Stomach smooth muscle (tissue), 2 donors: ENCODE measurements around the gene PDZD4.

Experiments
- H3K27ac ChIP-seq: one replicate; pipeline ENCODE4 v1.7.0; 2013; ENCODE audit warnings: mild to moderate bottlenecking, low read length, inconsistent platforms
- H3K27me3 ChIP-seq, 2 donors: one replicate each; pipeline ENCODE4 v1.7.0; 2013; ENCODE audit warnings: low read length in 2 of 2; ENCODE audit not compliant: insufficient read depth in 2 of 2, control insufficient read depth in 1 of 2
- H3K36me3 ChIP-seq, 2 donors: one replicate each; pipeline ENCODE4 v1.7.0; 2013; ENCODE audit warnings: low read length in 2 of 2; ENCODE audit not compliant: control insufficient read depth in 2 of 2, insufficient read depth in 2 of 2
- H3K4me1 ChIP-seq: one replicate; pipeline ENCODE4 v1.7.0; 2013; ENCODE audit warnings: low read length; ENCODE audit not compliant: control insufficient read depth, insufficient read depth
- H3K4me3 ChIP-seq, 2 donors: one replicate each; pipeline ENCODE4 v1.7.0; 2013; ENCODE audit warnings: low read length in 2 of 2
- H3K9ac ChIP-seq, 2 donors: one replicate each; pipeline ENCODE4 v1.7.0; 2013; ENCODE audit warnings: low read length in 2 of 2, mild to moderate bottlenecking in 1 of 2
- H3K9me3 ChIP-seq, 2 donors: one replicate each; pipeline ENCODE4 v1.7.0; 2013; ENCODE audit warnings: low read length in 2 of 2; ENCODE audit not compliant: control insufficient read depth in 2 of 2
- donor health status: healthy.
- donor health status: Pancreatic carcinoma.

PDZD4 gene

DNA sequence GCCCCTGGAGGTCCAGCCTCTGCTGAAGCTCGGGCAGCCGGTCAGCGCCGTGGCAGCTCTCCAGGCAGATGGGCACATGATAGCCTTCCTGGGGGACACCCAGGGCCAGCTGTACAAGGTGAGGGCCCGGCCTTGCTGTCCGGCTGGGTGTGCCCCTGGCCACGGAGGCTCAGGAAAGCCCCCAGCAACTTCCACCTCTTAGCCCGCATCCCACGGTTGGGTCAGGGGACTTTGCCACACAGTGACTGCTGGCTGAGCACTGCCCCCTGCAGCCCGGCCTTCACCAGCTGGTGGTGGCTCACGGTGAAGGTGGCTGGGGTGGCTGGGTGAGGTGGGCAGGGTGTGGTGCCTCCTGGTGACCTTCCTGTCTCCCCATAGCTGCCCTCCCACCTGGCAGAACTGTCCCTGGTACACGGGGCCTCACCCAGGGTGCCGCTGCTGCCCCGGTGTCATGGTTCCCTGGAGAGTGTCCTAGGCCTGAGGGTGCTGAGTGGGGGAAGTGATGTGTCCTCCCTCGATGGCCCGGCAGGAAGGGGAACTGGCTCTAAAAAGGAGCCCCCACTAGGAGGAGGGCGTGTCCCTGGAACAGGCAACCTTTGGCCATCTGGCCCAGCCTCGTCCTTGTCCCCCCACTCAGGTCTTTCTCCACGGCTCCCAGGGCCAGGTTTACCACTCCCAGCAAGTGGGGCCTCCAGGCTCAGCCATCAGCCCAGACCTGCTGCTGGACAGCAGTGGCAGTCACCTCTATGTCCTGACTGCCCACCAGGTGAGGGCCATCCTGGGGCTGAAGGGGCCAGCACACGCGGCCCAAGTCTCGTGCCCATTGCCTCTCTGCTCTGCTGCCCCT, 61.8 kb downstream of the PDZD4 start:
- no peak overlapping the region for H3K27ac ChIP-seq
- peaks cover 28% of the 10 kb centered on the region for H3K4me1 ChIP-seq
- H3K27me3 ChIP-seq, result peaks cover 0 to 5% of the 10 kb centered on the region in 2 donors
- H3K36me3 ChIP-seq, result peaks cover 0 to 4% of the 10 kb centered on the region in 2 donors
- no peaks in the 10 kb centered on the region for H3K9me3 ChIP-seq
- no peak overlapping the region for H3K4me3 ChIP-seq
- H3K9ac ChIP-seq, result no peak overlapping the region

DNA sequence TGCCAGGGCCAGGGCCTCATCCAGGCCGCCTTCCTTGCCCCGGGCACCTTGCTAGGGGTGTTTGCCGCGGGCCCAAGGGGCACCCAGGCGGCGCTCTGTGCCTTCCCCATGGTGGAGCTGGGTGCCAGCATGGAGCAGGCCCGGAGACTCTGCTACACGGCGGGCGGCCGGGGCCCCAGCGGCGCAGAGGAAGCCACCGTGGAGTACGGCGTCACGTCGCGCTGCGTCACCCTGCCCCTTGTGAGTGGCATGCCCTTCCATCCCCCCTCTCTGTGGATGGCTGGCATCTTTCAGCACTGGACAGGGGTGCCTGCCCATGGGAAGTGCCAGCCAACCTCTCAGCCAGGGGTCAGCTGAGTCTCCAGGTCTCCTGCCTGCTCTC, 62.7 kb downstream of the PDZD4 start:
- Histone ChIP-seq H3K9me3 (no peaks in the 10 kb centered on the region), H3K4me1 (peaks cover 28% of the 10 kb centered on the region), H3K27me3 (peaks cover 0 to 8% of the 10 kb centered on the region in 2 donors), H3K9ac (no peak overlapping the region), H3K27ac (no peak overlapping the region), H3K36me3 (peaks cover 0 to 4% of the 10 kb centered on the region in 2 donors), H3K4me3 (no peak overlapping the region)

- Histone ChIP-seq H3K27ac (peak overlapping the region; percentile 69), H3K4me3 (peak overlapping the region in 1 of 2 donors; percentile 73), H3K36me3 (peaks cover 0 to 4% of the 10 kb centered on the region in 2 donors), H3K9ac (no peak overlapping the region), H3K27me3 (peaks cover 0 to 8% of the 10 kb centered on the region in 2 donors), H3K4me1 (peaks cover 28% of the 10 kb centered on the region), H3K9me3 (no peaks in the 10 kb centered on the region)
Observed at GRCh38 chrX:153766871-153767673, 63.3 kb downstream of the PDZD4 start.

DNA sequence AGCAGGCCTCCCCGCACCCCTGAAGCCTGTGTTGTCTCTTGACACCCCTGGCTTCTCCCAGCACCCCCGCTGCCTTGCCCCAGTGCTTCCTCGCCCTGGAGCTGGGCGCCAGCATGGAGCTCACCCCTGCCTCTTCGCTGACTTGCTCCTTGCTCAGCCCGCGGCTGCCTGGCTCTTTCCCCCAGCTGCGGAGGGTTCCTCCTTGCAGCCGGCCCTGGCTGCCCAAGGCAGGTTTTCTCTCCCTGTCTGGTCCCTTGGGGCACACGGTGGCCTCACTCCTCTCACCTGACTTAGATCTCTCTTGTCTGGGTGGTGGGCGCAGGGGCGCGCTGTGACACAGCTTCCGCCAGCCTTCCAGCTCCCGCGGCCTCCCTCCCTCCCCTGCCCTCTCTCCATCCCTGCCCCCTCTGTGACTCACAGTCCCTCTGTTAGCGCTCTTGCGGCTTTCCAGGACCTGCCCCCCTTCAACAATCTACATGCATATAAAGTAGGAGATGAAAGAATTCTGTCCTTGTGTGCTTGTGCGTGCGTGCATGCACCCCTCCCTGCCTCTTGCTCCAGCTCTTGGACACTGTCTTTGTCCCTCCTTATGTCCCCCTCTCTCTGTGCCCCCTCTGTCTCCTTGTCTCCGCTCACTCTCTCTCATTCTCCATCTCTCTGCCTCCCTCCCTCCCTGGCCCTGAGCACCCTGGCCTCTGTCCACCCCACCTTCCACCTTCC, 64.1 kb downstream of the PDZD4 start:
- Histone ChIP-seq H3K4me3 (peak overlapping the region; percentile 65 to 73), H3K36me3 (peaks cover 0 to 4% of the 10 kb centered on the region in 2 donors), H3K27me3 (peaks cover 0 to 8% of the 10 kb centered on the region in 2 donors), H3K9me3 (no peaks in the 10 kb centered on the region), H3K9ac (peak overlapping the region; percentile 51 to 59), H3K27ac (peak overlapping the region; percentile 69), H3K4me1 (peaks cover 28% of the 10 kb centered on the region)

DNA sequence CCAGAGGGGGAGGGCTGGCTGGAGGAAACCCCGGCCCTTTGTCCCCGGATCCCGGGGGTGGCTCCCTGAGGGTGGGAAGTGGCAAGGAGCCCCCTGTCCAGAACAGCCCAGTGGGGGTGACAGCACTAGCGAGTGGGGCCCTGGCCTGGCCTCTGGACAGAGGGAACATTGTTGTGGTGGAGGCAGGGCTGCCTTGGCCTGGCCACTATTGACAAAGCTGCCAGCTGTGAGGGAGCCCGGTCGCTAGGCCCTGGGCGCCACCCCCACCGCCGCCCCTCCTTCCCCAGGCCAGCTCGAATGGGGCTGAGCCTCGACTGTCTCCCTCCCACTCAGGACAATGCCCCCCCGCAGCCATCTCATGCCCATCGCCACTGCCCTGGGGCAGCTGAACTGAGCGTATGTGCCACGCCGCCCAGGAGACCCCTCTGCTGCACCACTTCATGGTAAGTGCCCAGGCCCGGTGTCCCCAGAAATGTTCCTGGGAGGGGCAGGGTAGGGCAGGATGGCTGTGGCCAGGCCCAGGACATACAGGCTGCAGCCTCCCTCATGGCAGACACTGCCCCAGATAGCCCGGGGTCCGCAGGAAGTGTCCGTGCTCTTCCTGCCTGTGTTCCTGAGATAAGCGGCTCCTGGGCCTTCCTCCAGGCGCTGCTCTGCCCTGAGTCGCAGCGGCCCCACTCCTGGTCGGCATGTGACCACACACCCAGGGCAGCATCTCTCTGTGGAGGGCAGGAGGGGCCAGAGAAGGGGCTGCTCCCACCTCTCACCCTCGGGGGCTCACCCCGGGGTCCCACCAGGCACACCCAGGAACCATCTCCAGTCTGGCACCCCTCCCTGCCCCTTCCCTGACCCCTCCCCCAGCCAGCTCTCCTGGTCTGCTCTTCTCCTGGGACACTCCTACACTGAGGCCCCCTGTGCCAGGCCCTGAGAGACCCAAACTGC, 64.9 kb downstream of the PDZD4 start:
- H3K9ac ChIP-seq, result peak overlapping the region; percentile 51 to 59

GRCh38 chrX:153764786-153765137, 65.6 kb downstream of the PDZD4 start:
- Histone ChIP-seq H3K36me3 (no peaks in the 10 kb centered on the region), H3K27me3 (peaks cover 0 to 8% of the 10 kb centered on the region in 2 donors), H3K4me3 (peak overlapping the region; percentile 65 to 73), H3K9ac (peak overlapping the region; percentile 59 to 68), H3K27ac (peak overlapping the region; percentile 69), H3K4me1 (peaks cover 28% of the 10 kb centered on the region), H3K9me3 (no peaks in the 10 kb centered on the region)

More for the DNA sequence above, 64.9 kb downstream of the PDZD4 start:
- H3K4me3 ChIP-seq, result peak overlapping the region; percentile 65 to 73
- H3K9me3 ChIP-seq, result no peaks in the 10 kb centered on the region
- H3K27me3 ChIP-seq, result peaks cover 0 to 8% of the 10 kb centered on the region in 2 donors
- peaks cover 28% of the 10 kb centered on the region for H3K4me1 ChIP-seq
- H3K36me3 ChIP-seq, result peaks cover 0 to 2% of the 10 kb centered on the region in 2 donors
- peak overlapping the region; percentile 69 for H3K27ac ChIP-seq

GRCh38 chrX:153763989-153764755, 66.2 kb downstream of the PDZD4 start, which contains the start of gene PLXNB3:
Gene PLXNB3 (plus strand): TSS chrX:153764249. CDS start chrX:153765536, 1,287 bp downstream.
- peaks cover 0 to 8% of the 10 kb centered on the region in 2 donors for H3K27me3 ChIP-seq
- peak within 1 kb of the TSS; percentile 59 to 68 for H3K9ac ChIP-seq
- H3K4me1 ChIP-seq, result peaks cover 28% of the 10 kb centered on the region
- peak within 1 kb of the TSS; percentile 65 to 73 for H3K4me3 ChIP-seq
- H3K9me3 ChIP-seq, result no peaks in the 10 kb centered on the region
- no peaks in the 10 kb centered on the region for H3K36me3 ChIP-seq
- peak within 1 kb of the TSS; percentile 69 for H3K27ac ChIP-seq

DNA sequence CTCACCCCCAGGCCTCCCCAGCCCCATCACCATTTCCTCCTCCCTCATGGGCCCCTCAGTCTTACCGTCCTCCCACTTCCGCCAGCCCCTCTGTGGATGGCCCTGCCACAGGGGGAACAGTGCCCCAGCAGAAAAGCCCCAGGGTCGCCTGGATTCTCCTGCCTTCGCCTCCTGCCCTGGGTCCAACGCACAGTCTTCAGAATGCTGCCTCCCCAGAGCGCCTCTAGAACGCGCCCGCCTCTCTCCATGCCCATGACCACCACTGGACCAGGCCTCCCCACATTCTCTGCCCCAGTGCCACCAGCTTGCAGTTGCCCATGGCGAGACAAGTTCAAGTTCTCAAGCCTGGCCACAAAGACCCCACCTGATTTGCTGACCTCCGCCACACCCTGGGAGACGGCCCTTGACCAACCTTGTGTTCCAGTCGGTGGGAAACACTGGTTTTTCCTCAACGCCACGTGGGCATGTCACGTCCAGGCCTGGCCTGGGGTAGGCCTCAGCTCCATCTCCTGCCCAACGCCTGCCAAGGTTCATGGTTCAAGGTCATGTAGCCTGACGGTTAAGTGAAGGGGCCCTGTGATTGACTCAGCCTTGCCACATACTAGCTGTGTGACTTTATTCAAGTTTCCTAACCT, 66.9 kb downstream of the PDZD4 start:
- Histone ChIP-seq H3K36me3 (no peaks in the 10 kb centered on the region), H3K4me3 (no peak overlapping the region), H3K27ac (no peak overlapping the region), H3K9ac (no peak overlapping the region), H3K27me3 (peaks cover 0 to 8% of the 10 kb centered on the region in 2 donors), H3K9me3 (no peaks in the 10 kb centered on the region), H3K4me1 (peaks cover 28% of the 10 kb centered on the region)

GRCh38 chrX:153762626-153763173, 67.6 kb downstream of the PDZD4 start:
- Histone ChIP-seq H3K36me3 (no peaks in the 10 kb centered on the region), H3K27me3 (peaks cover 0 to 8% of the 10 kb centered on the region in 2 donors)

More at GRCh38 chrX:153762626-153763173, 67.6 kb downstream of the PDZD4 start:
- H3K9me3 ChIP-seq, result peaks cover 0 to 3% of the 10 kb centered on the region in 2 donors
- H3K27ac ChIP-seq, result no peak overlapping the region
- no peak overlapping the region for H3K9ac ChIP-seq
- no peak overlapping the region for H3K4me3 ChIP-seq
- peaks cover 25% of the 10 kb centered on the region for H3K4me1 ChIP-seq
